Thyroid gland (tissue), 4 donors: Measurements from ENCODE around the gene SMARCD1. TPM values are rescaled to one million over a fixed set of nuclear protein-coding genes. Genes with fewer than 3 reads are reported as not detected.
"Not testable (repeated sequence)": the region's sequence is repeated elsewhere in the genome, so short reads cannot be mapped to it uniquely, and the experiment has no call there.

Experiments
- DNase-seq, 2 donors: peaks; one replicate each; pipeline ENCODE4 v3.0.0-alpha.2; 2019
- H3K27ac ChIP-seq, 3 donors: fragments of 200-600 bp; sonication (generic); 1 replicate in 2 of 3; 2 replicates in 1 of 3; pipeline ENCODE4 v1.5.1; 2016 to 2019; ENCODE audit warnings: mild to moderate bottlenecking in 1 of 3, moderate library complexity in 1 of 3
- H3K27me3 ChIP-seq: fragments of 200-600 bp; sonication (generic); one replicate; pipeline ENCODE4 v1.5.1; 2019
- H3K36me3 ChIP-seq, 2 donors: fragments of 200-600 bp; sonication (generic); one replicate each; pipeline ENCODE4 v1.5.1; 2016 to 2019
- H3K4me1 ChIP-seq, 2 donors: fragments of 200-600 bp; sonication (generic); one replicate each; pipeline ENCODE4 v1.5.1; 2017 to 2019
- H3K4me3 ChIP-seq, 3 donors: fragments of 200-600 bp; sonication (generic); replicated peaks in 1 of 3; 1 replicate in 2 of 3; 2 replicates in 1 of 3; pipeline ENCODE4 v1.5.1; 2016; ENCODE audit warnings: mild to moderate bottlenecking in 1 of 3
- H3K9me3 ChIP-seq: fragments of 200-600 bp; sonication (generic); one replicate; pipeline ENCODE4 v1.5.1; 2017
- CTCF ChIP-seq, 6 experiments: fragments of 200-600 bp in 3 of 6; fragments of 450-650 bp in 3 of 6; sonication (generic) in 3 of 6; IDR thresholded peaks; one replicate each; pipeline ENCODE4 v1.5.1; 2016 to 2019; ENCODE audit warnings: antibody characterized with exemption in 6 of 6, mild to moderate bottlenecking in 2 of 6, inconsistent platforms in 1 of 6, moderate library complexity in 1 of 6
- POLR2A ChIP-seq, 2 donors: fragments of 450-650 bp; IDR thresholded peaks; one replicate each; pipeline ENCODE4 v1.6.1; 2017; ENCODE audit warnings: antibody characterized with exemption in 2 of 2, mild to moderate bottlenecking in 2 of 2, moderate library complexity in 1 of 2
- WGBS, 2 donors: methylation state at CpG; one replicate each; pipeline ENCODE4 v1.1.5; 2017; 5-methylcytosine and 5-hydroxymethylcytosine counted together
- intact Hi-C: fragments of 100-400 bp; cut with DNase I; formaldehyde crosslinking; loops from one replicate; pipeline ENCODE4 v1.15.1; 2023
- total RNA-seq, 4 donors: library from RNA; depleted of rRNA; stranded (reverse); fragments of >200 nt; gene quantifications; one replicate each; pipeline ENCODE4 v1.2.3, GENCODE V29; 2016

The SMARCD1 gene
- total RNA-seq, 4 donors from 2014 or later, result 67.2 to 92.9 (median 74.7) TPM

GRCh38 chr12:50142993-50143392, 57.9 kb downstream of the SMARCD1 start:
- H3K4me3 ChIP-seq, result no peak overlapping the region
- intact Hi-C loops, result no loop called here
- no peak overlapping the region for H3K27ac ChIP-seq
- H3K27me3 ChIP-seq, result no peaks in the 10 kb centered on the region
- H3K36me3 ChIP-seq, result no peaks in the 10 kb centered on the region
- H3K4me1 ChIP-seq, result no peaks in the 10 kb centered on the region
- WGBS, 2 donors, result 90 to 96% methylated on average over 8 of the region's 8 CpGs
- no peak for TF ChIP-seq CTCF (IDR thresholded peaks at IDR 0.05)
- no peak for TF ChIP-seq POLR2A (IDR thresholded peaks at IDR 0.05)
- DNase-seq, result no peak
- no peaks in the 10 kb centered on the region for H3K9me3 ChIP-seq

GRCh38 chr12:50145439-50145838, 60.3 kb downstream of the SMARCD1 start:
- no peak for DNase-seq
- Histone ChIP-seq H3K36me3 (no peaks in the 10 kb centered on the region), H3K9me3 (no peaks in the 10 kb centered on the region), H3K4me3 (no peak overlapping the region), H3K27ac (no peak overlapping the region), H3K27me3 (no peaks in the 10 kb centered on the region), H3K4me1 (peaks cover 0 to 1% of the 10 kb centered on the region in 2 donors)
- TF ChIP-seq POLR2A (IDR thresholded peaks at IDR 0.05), result no peak
- no peak for TF ChIP-seq CTCF (IDR thresholded peaks at IDR 0.05)
- intact Hi-C loops, result no loop called here
- 90 to 92% methylated on average over 2 of the region's 2 CpGs for WGBS, 2 donors

- H3K4me3 ChIP-seq, result no peak overlapping the region
- DNase-seq, result no peak
- intact Hi-C loops, result no loop called here
- TF ChIP-seq CTCF (IDR thresholded peaks at IDR 0.05) (no peak), POLR2A (IDR thresholded peaks at IDR 0.05) (no peak)
- 96 to 97% methylated on average over 4 of the region's 4 CpGs for WGBS, 2 donors
- no peak overlapping the region for H3K27ac ChIP-seq
- peaks cover 11 to 14% of the 10 kb centered on the region in 2 donors for H3K4me1 ChIP-seq
- H3K27me3 ChIP-seq, result no peaks in the 10 kb centered on the region
- no peaks in the 10 kb centered on the region for H3K9me3 ChIP-seq
- H3K36me3 ChIP-seq, result no peaks in the 10 kb centered on the region
These were observed 62.1 kb downstream of the SMARCD1 start for GRCh38 chr12:50147281-50147680.

- H3K4me3 ChIP-seq, DNase-seq, H3K27ac ChIP-seq, H3K27me3 ChIP-seq, intact Hi-C loops, H3K36me3 ChIP-seq, H3K9me3 ChIP-seq: not testable (repeated sequence)
- WGBS, 2 donors, result 94 to 95% methylated on average over 6 of the region's 6 CpGs
- H3K4me1 ChIP-seq, result peaks cover 11 to 14% of the 10 kb centered on the region in 2 donors
These were observed 62.9 kb downstream of the SMARCD1 start for GRCh38 chr12:50148011-50148410.

GRCh38 chr12:50149311-50149710, 64.2 kb downstream of the SMARCD1 start:
- TF ChIP-seq CTCF (IDR thresholded peaks at IDR 0.05) (no peak), POLR2A (IDR thresholded peaks at IDR 0.05) (no peak)
- peaks cover 11 to 14% of the 10 kb centered on the region in 2 donors for H3K4me1 ChIP-seq
- H3K4me3 ChIP-seq, result no peak overlapping the region
- no peaks in the 10 kb centered on the region for H3K27me3 ChIP-seq
- no peak overlapping the region for H3K27ac ChIP-seq
- no peaks in the 10 kb centered on the region for H3K9me3 ChIP-seq
- 78 to 85% methylated on average over 3 of the region's 3 CpGs for WGBS, 2 donors
- intact Hi-C loops, result no loop called here
- H3K36me3 ChIP-seq, result no peaks in the 10 kb centered on the region
- no peak for DNase-seq

Other genes starting within 250 kb of the SMARCD1 start
- 1 to 10 TPM; 3.9 to 6.1 (median 4.1) TPM for gene BCDIN3D, start 242.2 kb upstream of the SMARCD1 start, total RNA-seq
- gene FAIM2, start 181.4 kb upstream of the SMARCD1 start, total RNA-seq, result 1 to 10 TPM in 1 of 4 donors, under 1 TPM in 2, not detected in 1; 0.13 to 3.0 (median 0.33) TPM
- gene AQP2, start 134.6 kb upstream of the SMARCD1 start, total RNA-seq, result under 1 TPM in 1 of 4 donors, not detected in 3; 0.67 TPM
- 1 to 10 TPM in 3 of 4 donors, not detected in 1; 1.1 to 3.5 (median 2.0) TPM for gene AQP5, start 123.5 kb upstream of the SMARCD1 start, total RNA-seq
- not detected for gene AQP6, start 112.4 kb upstream of the SMARCD1 start, total RNA-seq
- gene RACGAP1, start 59.8 kb upstream of the SMARCD1 start, total RNA-seq, result 1 to 10 TPM; 4.0 to 7.2 (median 6.2) TPM
- 1 to 10 TPM in 1 of 4 donors, under 1 TPM in 3; 0.13 to 1.9 (median 0.43) TPM for gene ASIC1, start 27.7 kb upstream of the SMARCD1 start, total RNA-seq
- gene GPD1, start 18.7 kb downstream of the SMARCD1 start, total RNA-seq, result 10 to 100 TPM in 1 of 4 donors, 1 to 10 TPM in 3; 5.1 to 10.6 (median 7.1) TPM
- 100 to 1,000 TPM in 2 of 4 donors, 10 to 100 TPM in 2; 40.6 to 135 (median 90.9) TPM for gene COX14, start 26.9 kb downstream of the SMARCD1 start, total RNA-seq
- 10 to 100 TPM; 20.2 to 34.9 (median 29.5) TPM for gene CERS5, start 82.0 kb downstream of the SMARCD1 start, total RNA-seq
- 10 to 100 TPM; 53.0 to 75.4 (median 66.7) TPM for gene LIMA1, start 198.2 kb downstream of the SMARCD1 start, total RNA-seq